Stimulated activated CD4-positive, alpha-beta T cell treated with anti-CD3 and anti-CD28 coated beads, Interleukin-12 subunit alpha, Interleukin-12 subunit beta, amount 100 ng/mL, for 24 hours (primary cell): ENCODE data around the gene TNIP1.

Experiments used
- DNase-seq, 2 experiments: peaks; one replicate each; pipeline ENCODE4 v3.0.0-alpha.2; 2020; ENCODE audit warnings: low read depth in 2 of 2

The TNIP1 gene, protein sequence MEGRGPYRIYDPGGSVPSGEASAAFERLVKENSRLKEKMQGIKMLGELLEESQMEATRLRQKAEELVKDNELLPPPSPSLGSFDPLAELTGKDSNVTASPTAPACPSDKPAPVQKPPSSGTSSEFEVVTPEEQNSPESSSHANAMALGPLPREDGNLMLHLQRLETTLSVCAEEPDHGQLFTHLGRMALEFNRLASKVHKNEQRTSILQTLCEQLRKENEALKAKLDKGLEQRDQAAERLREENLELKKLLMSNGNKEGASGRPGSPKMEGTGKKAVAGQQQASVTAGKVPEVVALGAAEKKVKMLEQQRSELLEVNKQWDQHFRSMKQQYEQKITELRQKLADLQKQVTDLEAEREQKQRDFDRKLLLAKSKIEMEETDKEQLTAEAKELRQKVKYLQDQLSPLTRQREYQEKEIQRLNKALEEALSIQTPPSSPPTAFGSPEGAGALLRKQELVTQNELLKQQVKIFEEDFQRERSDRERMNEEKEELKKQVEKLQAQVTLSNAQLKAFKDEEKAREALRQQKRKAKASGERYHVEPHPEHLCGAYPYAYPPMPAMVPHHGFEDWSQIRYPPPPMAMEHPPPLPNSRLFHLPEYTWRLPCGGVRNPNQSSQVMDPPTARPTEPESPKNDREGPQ

DNA sequence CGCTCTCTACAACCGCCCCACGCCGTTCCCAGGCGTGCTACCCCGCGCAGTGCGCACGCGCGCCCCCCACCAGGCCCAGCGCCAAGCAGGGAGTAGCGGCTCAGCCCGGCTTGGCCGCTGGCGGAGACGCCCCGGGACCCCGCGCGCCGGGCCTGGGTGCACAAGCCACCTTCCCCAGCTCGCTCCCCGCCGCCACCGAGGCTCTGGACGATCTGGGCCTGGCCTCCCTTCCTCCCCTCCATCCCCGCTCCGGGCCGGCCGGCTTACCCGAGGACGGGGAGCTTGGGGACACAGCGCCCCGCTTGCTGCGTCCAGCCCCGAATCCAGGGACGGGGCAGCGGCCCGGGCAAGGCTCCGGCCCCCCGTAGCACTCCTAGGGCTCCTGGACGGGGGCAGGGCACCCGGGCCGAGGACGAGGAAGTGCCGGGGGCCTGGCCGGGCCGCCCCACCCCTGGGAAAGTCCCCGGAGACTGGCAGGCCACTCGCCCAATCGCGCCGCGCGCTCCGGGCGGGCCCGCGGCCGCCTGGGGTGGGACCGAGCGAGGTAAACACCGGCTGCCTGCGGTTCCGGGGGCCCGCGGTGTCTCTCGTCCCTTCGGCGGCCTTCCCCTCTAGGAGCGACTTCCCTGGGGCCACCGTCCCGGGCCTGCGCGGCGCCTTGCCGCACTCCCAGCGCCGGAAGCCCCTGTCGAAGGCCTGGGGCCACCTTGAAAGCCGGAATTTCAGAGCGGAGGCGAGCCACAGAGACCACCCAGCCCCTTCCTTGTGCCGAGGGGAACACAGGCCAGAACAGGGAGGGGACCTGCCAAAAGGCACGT is at the start of gene TNIP1:
TSS of gene TNIP1 (minus strand) at position 422 of the 818 bp plus-strand sequence. CDS start 15,939 bp downstream, outside the sequence.
- DNase-seq: peak; percentile 86 to 90

DNA sequence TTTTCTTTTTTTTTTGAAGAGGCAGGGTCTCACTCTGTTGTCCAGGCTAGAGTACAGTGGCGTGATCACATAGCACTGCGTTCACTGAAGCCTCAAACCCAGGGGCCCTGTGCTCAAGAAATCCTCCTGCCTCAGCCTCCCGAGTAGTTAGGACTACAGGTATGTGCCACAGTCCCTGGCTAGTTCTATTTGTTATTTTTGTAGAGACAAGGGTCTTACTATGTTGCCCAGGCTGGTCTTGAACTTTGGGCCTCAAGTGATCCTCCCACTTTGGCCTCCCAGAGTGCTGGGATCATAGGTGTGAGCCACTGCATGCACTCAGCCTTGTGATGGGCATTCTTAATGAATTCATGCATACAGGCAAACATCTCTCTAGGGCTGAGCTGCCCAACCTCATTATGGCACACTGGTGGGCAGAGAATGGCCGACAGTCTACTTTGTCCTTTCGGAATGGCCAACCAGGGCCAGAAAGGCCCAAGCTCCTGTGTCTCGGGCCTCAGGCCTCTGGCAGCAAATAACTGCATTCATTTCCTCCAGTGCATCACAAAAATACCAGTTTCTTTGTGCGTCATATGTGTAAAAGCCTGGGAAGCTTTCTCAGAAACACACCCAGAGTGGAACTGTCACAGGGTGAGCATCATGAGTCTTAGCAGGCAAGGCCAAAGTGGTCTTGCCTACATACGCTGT is 49.5 kb upstream of the TNIP1 start:
- DNase-seq: no peak

DNA sequence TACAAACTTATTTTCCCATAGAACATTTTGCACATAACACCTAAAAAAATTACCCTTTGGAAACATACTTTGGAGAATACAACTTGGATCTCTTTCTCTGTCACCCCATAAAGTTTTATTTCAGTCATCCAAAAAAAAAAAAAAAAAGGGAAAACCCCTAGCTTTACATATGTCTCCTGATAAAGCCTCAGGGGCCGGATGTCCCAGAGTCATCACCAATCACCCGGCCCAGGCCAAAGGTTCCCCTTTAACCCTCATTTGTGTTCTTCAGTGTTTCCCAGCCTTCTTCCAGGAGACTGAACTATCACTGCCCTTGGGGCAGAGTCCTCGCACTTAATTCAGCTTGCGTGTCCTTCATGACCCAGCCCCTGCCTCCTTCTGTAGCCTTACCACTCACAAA is 48.0 kb upstream of the TNIP1 start:
- no peak for DNase-seq

DNA sequence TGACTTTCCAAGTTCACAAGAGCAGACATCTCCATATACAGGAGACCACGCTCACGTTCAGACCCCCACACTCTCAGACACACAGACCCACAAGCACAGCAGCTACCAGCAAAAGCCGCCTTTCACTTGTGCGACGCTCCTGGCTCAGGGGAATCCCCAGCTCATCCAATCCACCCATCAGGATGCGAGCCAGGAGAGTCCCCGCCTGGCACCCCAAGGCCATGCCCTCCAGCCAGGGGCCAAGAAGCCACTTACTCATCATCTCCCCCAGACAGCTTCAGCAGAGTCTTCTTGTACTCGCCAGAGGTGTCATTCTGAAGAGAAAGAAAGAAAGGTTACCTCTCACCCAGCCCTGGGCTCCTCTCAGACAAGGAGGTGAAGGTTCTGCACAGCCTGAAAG is 47.1 kb upstream of the TNIP1 start:
- DNase-seq: no peak

DNA sequence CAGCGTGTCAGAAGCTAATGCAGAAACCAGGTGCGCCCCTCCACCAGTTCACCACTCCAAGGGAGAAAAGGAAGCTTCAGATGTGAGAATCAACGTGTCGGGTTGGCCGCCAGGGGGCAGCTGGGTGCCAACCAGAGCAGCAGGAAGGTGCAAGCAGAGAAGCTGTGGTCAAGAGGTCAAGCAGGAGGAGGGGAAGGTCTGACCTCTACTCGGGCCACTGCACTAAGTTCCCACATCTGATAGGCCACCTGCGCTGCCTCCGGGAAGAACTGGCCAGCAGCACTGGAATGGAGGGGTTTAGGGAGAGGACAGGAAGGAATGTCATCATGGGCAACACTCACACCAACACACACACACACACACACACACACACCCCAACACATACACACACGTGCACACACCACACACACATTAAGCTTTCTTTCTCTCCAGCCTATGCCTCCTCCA is 45.4 kb upstream of the TNIP1 start:
- DNase-seq: peak; percentile 23 to 54

DNA sequence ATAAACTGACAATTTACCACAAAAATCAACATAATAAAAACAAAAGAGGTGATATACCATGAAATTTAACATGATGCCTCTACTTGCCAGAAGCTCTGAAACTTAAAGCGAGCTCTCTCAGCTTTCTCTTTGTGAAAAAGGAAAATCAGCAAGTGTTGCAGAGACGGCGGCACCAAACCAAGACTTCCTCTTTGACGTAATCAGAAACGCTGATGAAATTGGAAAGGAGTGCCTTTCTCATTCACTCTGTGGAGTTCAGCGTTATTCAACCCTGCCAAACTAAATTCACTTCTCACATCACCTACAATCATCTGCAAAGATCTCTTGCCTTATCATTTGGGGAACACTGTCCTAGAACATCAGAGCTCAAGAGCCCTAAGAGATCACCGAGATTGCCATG is 44.6 kb upstream of the TNIP1 start:
- no peak for DNase-seq

DNA sequence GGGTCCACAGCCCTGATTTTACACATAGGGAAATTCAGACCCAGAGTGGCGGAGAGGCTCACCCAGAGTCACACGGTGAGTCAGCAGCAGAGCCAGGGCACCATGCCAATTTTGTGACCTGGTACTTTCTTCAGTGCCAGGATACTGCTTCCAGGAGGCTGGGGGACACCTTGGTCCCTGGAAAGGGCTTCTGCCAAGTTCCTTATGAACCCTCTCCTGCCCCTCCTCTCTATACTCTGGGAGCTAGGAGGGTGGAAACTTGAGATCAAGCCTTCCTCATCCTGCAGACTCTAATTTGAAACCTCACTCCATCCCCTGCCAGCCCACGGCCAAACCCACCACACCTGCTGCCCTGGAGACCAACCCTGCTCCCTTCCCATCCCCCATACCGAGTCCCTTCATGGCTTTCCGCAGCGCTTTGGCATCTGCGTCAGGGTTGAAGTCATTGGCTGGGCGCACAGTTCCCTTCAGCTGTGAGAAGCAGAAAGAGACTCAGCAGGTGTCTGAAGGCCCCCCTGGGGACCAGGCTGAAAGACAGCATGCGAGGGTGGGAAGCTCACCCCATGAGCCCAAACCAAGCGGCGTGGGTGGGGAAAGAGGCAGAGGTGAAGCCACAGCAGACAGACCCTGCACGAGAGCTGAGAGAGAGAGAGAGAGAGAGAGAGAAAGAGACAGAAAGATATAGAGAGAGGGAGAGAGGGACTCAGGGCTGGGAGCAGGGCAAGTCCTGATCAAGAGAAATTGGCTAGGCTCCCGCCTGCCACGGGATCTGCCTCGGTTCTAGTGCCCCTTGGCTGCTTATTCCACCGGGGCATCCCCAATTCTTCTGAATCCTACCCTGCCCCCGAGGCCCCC is 43.3 kb upstream of the TNIP1 start:
- DNase-seq: no peak

DNA sequence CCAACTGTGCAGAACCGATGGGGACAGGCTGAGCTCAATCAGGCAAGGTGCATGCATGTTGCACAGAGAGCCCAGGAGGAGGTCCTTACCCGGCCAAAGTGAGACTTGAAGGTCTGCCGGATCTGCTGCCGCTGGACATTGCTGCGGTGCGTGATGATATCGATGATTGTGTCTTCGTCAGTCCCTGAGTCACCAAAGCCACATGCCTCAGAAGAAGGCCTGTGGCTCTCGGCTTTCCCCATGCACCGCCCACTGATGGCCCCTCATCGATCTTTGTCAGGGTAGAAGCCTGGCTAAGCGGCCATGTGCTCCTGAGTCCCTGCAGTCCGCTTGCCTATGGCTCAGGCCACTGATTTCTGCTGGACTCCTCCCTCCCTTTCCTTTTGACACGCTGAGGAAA is 42.0 kb upstream of the TNIP1 start:
- no peak for DNase-seq

DNA sequence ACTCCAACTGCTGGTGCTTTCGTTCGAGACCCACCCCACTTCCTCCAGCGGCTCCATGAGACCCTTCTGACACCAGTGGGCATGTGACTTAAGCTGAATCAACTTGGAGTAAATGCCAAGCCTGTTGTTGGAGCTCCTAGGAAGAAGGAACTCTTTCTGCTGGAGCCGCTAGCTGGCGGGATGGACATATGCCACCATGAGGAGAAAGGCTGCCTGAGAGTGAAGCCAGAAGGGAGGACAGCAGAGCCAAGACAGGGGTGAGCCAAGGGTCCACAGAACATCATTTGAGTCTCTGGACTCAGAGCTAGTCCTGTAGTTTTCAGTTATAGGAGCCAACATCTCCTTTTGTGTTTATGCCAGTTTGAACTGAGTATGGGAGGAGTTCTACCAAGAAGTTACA is 40.8 kb upstream of the TNIP1 start:
- DNase-seq: no peak

DNA sequence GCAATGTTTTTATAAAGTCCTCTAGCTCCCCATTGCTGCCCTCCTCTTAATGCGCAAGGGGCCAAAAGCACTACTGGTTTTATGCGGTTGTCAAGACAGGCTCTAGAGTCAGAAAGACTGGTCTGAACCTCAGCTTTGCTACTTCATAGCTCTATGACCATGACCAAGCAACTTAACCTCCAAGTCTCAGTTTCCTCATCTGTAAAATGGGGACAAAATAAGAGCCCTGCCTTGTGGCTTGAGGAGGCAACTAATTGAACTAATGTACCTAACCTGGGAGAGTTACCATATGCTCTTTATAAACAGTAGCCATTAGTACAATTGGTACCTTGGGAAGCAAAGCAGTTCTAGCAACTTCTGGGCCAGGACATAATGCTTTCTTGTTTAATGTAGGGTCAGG is 40.3 kb upstream of the TNIP1 start:
- no peak for DNase-seq

DNA sequence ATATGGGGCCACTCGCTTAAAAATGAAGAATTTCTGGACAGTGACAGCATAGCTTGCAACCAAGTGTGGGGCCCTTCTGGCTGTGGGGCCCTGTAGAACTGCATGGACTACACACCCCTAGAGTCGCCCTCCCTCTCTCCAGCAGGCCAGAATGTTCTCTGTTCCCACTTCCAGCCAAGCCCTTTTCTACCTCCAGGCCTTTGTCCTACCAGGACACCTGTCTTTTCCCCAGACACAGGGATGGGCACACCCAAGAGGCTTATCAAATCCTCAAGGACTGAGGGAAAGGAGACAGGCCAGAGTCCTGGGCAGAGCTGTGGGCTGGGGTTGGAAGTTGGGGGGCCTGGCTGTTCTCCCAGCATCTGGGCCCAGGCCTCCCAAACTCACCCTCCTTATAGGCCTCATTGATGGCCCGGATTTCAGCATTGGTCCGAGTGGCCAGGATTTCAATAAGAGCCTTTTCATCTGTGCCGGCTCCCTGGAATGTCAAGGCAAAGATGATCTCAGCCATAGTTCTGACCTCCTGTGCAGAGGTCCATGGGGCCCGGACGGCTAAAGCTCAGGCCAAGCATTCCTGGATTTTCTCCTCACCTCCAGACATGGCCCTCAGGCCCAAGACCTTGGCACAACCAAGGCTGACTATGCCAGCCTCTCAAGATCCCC is 38.2 kb upstream of the TNIP1 start:
- DNase-seq: no peak

DNA sequence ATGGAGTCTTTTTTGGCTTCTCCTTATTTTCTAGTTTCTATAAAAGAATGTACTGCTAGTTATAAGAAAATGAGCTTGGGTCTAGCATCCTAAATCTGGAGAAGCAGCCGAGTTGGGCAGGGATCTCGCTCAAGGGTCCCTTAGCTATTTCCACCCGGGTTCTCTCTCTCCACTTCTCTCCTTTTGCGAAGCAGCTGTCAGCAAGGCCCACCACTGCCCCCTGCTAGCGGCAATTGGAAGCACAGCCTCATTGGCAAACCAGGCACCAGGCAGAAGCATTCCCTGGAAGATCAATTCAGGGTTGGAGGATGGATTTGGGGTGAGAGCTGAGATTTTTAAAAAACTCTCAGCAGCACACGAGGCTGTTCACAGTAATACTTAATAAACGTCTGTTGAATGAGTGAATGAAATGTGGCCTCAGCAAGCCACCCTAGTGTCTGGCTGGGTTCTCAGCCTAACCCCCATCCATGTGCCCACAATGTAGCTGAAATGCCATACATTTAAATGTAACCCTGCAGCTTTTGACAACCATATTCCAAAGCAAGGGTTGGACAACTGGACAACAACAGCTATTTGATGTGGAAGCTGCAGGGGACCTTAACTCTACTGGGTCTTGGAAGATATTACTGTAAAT is 34.6 kb upstream of the TNIP1 start:
- DNase-seq: peak; percentile 65 to 71

DNA sequence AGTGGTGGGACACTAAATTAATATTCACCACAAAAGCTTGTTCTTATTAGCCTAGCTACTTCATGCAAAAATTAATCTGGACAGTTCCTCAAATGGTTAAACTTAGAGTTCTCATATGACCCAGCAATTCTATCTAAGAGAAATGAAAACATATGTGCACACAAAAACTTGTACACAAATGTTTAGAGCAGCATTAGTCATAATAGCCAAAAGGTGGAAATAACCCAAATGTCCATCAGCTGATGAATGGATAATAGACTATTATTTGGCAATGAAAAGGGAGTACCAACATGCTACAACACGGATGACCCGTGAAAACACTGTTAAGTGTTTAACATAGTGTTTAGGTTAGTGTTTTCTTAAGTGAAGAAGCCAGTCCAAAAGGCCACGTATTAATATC is 32.8 kb upstream of the TNIP1 start:
- no peak for DNase-seq

DNA sequence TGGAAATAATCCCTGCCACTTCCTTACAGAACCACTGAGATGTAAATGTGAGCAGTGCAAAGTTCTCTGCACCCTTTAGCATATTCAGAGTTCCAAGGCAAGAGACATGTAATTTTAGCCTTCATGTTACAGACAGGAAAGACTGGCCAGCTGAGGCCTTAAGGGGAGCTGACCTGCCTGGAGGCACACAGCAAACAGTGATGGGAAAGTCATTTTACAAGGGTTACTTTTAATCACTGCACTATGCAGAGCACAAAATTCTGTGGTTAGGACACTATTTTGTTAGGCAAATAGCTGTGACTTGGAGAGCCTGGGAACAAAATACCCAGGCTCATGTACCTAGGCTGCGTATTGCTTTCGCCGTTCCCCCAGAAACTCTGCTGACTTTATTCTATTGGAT is 30.2 kb upstream of the TNIP1 start:
- no peak for DNase-seq

DNA sequence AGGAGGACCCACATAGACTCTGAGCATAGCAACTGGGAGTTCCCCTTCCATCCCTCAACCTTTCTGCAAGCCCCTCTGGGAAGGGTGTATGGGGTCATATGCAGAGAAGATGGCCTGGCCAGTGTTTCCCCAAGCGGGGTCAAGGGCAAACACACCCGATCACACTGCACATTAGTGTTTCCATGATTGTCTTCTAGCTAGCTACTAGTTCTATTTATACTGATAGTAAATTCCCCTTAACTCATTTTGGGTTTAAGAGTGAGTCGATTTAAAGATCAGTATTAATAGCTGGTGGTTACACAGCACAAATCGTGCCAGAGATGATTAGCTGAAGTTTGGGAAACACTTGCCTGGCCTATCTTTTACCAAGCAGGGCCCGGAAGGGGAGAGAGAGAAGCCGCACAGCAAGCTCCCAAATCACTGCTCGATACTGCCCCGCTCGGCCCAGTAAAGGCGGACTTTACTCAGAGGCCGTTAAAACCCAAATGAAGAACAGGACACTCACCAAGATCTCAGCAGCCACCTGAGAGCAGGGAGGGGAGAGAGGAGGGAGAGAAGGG is 29.4 kb upstream of the TNIP1 start:
- DNase-seq: no peak

DNA sequence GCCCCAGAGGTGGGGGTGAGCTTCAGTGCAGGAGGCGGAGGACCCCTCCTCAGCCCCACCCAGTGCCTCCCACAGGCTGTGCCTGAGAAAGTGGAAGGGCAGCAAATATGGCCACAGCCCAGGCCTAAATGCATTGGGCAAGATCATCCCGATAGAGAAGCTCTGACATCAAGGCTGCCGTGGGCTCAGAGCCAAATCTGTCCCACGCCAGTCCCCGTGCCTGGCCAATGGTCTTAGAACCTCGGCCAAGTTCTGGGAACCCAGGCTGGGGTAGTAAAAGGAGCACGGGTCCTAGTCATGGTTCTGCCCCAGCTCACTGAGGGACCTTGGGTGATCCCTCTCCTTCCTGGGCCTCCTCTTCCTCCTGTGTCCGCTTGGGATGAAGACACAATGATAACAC is 27.7 kb upstream of the TNIP1 start:
- DNase-seq: no peak

DNA sequence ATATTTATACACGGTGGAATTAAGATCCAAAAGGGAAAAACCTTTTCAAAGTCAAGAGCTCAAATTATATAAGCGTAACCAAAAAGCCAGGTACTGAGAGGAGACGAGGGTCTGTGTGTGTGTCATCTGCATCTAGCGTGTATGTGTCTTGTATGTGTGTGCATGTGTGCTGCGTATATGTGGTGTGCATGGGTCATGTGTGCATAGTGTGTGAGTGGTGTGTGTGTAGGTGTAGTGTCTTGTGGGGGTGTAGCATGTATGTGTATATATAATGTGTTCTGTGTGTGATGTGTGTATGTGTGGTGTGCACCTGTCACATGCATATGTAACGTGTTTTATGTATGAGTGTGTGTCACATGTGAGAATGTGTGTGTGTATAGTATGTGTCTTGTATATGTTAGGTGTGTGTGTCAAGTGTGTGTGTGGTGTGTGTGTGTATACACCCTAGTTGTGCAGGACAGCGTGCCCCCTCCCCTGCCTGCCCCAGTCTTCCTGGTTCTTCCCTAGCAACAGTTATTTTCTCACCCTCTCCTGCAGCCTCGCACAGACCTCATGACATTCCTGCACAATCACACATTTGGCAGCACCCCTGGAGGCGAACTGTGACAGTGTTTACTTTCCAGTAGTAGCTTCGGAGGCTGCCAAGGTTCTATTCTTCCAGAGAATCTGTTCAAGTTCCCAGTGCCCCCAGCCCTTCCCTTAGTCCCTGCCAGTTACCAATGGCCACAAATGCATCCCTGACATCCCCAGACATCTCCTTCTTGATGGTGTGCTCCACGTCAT is 27.1 kb upstream of the TNIP1 start:
- no peak for DNase-seq

DNA sequence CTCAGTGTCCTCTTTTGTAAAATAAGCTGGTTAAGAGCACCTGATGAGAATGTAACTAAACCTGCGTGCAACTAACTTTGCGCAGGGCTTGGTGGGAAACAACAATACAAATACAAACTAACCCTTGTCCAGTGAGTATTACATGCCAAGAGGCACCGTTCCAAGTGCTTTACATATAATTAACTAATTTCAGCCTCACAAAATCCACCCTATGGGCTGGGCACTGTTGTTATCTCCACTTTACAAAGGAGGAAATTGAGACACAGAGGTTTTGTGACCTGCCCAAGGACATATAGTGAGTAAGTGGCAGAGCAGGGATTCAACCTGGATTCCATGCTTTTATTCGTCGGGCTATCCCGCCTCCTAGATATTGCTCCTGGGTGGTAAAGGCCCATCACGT is 26.2 kb upstream of the TNIP1 start:
- DNase-seq: no peak

DNA sequence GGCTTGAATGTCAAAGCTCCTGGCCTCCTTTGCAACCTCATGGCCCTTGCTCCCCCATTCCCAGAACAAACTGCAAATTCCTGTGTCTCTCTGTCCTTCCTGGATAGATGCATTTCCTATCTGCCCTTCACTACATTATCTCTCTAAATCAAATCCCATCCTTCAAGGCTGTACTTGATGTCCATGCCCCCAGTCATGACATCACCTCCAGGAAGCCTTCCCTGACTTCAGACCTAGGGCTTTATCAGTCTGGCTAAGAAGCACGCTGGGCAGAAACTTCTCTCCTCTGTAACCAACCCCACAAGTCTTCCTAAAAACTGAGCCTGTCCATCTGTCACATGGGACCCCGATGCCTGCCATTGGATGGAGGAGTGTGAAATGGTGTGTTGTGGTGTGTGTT is 25.7 kb upstream of the TNIP1 start:
- DNase-seq: no peak
